NCI-H748 treated with DMSO at 0.1 percent for 48 hours (cell line): Measurements from ENCODE around the gene DAGLA.

Source experiments
- DNase-seq: peaks from one replicate; lab custom pipeline; 2025; lab: John Stamatoyannopoulos, UW

DAGLA gene

DNA sequence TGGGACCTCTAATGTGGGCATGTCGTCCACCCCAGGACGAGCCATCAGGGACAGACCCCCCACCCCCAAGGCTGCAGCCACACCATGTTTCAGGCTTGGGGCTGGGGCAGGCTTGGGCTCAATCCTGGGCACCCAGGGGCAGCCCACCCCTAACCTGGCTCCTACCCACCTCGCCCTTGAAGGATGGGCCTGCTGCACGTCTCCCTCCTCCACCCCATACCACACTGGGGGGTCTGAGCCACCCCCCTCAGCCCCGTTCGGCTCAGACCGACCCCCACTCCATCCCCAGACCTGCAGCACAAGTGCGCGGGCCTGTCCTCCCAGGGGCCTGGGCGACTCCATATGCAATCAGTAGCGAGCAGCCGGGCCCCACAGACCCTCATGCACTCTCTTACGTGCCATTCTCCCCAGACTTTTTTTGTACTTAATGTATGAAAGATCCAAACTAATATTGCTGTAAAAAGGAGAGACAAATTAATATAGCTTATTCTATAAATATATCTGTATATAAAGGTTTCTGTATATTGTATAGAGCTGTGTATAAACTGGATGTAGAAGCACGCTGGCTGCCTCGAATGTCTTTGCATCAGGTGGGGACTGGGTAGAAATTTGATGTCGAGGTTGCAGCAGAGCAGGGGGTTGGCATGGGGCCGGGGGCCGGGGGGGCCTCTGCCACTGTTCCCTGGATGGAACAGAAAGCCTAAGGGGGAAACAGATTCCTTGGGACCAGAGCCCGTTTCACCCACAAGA, 66.4 kb downstream of the DAGLA start:
- DNase-seq: no peak

DNA sequence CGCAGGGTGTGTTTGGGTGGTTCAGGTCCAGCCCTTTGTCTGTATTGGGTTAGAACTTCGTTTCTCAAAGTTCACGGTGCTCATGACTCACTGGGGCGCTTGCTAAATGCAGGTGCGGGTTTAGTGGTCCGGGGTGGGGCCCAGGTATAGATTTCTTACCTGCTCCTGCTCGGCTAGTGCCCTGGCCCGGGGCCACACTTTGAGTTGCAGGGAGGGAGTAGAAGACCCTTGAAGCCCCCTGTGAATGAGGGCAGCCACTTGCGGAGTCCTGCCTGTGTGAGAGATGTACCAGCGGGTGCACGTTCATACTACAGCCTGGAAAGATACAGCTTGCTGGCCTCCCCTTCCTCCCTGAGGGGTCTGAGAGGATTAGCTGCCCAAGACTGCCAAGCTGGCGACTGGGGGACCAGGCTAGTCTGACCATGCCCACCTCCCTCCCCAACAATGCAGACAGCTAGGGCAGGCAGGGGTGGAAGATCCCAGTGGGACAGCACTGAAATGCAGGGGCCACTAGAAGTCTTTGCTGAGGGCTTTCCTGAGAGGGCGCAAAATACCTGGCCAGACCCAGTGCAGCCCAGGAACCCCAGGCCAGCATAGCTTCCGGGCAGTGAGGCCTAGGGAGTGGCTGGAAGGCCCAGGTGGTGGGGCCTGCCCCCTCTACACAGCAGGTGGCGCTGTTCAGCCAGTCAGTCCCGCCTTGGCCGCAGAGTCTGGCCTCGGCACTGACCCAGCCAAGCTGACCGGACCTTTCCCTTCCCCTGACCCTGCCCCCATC, 67.2 kb downstream of the DAGLA start:
- DNase-seq: no peak

- DNase-seq: no peak
Measured at GRCh38 chr11:61747967-61748285, 67.7 kb downstream of the DAGLA start.

DNA sequence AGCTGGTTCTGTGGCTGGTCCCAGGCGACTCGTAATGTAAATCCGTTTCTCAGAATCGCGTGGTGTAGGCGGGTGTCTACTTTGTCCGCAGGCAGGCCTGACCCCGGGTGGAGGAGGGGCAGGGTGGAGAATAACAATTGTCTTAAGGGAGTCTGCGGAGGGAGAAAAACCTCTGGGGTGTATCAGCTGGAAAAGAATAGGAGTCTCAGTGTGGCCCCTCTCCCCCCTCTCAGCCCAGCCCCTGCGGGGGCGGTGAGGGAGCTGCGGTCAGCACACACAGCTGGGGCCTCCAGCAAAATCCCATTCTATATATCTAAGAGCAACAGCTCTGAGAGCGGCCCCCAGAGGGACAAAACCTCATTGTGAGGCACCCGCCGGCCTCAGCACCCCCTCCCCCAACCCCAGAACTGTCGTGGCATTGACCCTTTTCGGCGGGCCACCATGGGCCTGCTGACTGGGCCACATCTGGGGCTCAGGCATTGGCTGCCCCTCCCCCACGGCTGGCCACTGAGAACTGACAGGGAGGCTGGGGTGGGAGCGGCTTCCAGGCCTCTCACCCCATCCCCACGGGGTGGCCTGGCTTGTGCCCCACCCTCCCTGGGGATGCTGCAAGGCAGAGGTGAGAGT, 69.5 kb downstream of the DAGLA start:
- DNase-seq: no peak

- DNase-seq: no peak
Measured at GRCh38 chr11:61750631-61751273, 70.6 kb downstream of the DAGLA start.

- DNase-seq: no peak
Measured at GRCh38 chr11:61751384-61751783, 71.2 kb downstream of the DAGLA start.

- DNase-seq: no peak
Measured at GRCh38 chr11:61752117-61752924, 72.1 kb downstream of the DAGLA start, which contains the start of gene MYRF. MYRF (plus strand) TSS chr11:61752636; CDS start chr11:61752745, 109 bp downstream.

DNA sequence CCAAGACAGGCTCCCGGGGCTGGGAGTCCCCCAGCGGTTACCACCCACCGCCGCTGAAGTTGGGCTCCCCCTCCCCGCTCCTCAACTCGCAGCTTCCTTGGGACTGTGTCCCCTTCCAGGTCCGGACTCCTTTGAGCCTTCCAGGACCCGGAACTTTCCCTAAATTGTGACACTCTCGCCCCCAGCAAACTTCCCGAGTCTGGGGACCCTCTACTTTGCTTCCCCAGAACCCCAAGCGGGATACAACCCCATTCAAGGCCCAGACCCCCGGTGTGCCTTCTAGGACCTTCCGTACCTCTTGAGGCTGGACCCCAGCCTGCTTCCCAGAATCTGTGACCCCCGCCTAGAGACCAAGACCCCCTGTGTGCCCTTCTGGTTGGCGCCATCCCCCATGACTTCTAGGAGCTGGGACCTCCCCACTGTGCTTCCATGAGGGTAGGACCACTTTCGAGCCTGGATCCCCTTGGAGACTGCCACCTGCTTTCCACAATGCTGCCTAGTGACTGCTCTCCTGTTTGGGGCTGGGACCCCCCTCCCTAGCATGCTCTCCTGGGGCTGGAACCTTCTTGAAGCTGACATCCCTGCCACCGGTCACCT, 72.8 kb downstream of the DAGLA start:
- DNase-seq: no peak

DNA sequence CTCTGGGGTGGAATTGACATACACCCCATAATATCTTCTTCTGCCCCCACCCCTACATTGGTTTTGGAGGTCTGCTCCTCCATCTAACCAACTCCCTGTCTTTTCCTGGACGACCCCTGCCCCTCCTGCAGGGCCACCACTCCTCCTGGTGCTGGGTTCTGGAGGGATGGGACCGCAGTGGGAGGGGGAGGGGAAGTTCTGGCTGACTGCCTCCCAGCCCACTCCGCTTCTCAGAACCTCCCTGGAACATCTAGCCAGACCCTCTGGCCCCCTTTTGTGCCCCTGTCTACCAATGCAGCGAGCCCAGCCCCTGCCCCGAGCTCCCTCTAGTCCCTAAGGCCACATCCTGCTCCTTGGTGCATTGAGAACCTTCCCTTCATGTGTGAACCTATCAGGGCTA, 73.5 kb downstream of the DAGLA start:
- no peak for DNase-seq

GRCh38 chr11:61754534-61755482, 74.6 kb downstream of the DAGLA start:
- DNase-seq: no peak

GRCh38 chr11:61756147-61756451, 75.9 kb downstream of the DAGLA start:
- no peak for DNase-seq

GRCh38 chr11:61756452-61757212, 76.4 kb downstream of the DAGLA start:
- DNase-seq: no peak

- DNase-seq: no peak
Measured at GRCh38 chr11:61757213-61757862, 77.1 kb downstream of the DAGLA start.

DNA sequence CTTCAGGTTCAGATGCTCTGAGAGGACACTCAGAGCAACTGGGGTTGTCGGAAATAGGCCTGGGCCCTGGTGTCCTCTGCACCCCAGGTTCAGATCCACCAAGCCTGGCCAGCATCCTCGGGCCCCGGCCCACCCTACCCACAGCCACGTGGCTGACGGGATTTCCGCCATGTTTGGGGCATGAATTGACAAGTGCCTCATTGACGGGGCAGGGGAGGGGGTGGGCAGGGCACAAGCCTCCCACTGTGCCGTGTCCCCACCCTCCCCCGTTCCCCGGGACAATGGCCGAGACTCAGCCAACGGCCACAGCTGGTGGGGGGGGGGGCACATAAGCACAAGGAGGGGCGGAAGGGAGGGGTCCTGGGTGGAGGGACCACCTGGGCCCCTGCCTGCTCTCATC, 80.8 kb downstream of the DAGLA start:
- no peak for DNase-seq

GRCh38 chr11:61761440-61762222, 81.4 kb downstream of the DAGLA start:
- DNase-seq: no peak

DNA sequence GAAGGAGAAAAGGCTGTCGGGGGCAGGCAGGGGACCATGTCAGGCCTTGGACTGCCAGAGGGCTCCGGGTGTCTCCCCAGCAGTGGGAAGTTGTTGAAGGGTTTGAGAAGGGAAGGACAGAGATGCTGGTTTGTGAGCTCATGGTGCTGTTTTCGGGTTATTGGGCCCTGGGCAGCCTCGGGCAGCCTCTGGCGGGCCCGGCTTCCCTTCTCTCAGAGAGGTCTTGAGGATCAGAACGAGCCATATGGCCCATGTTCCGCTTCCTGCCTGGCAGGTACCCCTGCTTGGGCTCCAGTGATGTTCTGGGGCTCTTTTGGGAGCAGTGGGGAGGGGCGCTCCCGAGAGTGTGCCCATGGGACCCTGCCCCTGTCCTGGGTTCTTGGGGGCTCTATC, 82.0 kb downstream of the DAGLA start:
- no peak for DNase-seq

- no peak for DNase-seq
Measured at GRCh38 chr11:61762798-61763197, 82.6 kb downstream of the DAGLA start.

DNA sequence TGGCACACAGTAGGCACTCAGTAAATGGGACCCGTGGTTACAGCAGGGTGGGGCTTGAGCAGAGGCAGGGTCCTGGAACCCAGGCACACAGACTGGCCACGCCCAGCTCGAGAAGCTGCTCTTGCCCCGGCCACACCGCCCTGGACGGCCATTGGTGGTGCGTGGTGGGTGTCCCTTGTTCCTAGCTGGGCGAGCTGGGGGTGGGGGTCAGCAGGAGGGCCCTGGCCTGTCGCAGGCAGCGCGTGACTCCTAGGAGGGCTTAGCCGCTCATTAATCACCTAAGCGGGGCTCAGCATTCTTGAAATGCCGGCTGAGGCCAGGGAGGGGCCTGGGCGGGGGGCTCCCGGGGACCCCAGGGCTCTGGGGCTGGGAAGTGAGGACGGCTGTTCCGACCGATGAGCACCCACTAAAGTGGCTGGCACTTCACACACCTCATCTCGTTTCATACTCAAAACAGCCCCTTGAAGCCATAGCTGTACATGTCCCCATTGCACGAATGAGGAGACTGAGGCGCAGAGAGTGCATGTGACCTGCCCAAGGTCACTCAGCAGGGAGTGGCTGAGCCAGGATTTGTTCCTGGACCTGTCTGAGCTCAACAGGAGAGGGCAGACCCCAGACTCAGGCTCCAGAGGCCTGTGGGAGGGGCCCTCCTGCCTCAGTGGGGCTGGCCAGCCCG, 83.9 kb downstream of the DAGLA start:
- DNase-seq: no peak
